ENCODE results near the gene NR1D2. TPM values are rescaled to one million over a fixed set of nuclear protein-coding genes. Genes with fewer than 3 reads are reported as not detected.

The NR1D2 gene
- total and polyA plus RNA-seq, 2 of the 13 experiments (the other 11 are each of a cell fraction or from before 2014, with no cell fraction given), result 5.3 to 8.1 TPM

DNA sequence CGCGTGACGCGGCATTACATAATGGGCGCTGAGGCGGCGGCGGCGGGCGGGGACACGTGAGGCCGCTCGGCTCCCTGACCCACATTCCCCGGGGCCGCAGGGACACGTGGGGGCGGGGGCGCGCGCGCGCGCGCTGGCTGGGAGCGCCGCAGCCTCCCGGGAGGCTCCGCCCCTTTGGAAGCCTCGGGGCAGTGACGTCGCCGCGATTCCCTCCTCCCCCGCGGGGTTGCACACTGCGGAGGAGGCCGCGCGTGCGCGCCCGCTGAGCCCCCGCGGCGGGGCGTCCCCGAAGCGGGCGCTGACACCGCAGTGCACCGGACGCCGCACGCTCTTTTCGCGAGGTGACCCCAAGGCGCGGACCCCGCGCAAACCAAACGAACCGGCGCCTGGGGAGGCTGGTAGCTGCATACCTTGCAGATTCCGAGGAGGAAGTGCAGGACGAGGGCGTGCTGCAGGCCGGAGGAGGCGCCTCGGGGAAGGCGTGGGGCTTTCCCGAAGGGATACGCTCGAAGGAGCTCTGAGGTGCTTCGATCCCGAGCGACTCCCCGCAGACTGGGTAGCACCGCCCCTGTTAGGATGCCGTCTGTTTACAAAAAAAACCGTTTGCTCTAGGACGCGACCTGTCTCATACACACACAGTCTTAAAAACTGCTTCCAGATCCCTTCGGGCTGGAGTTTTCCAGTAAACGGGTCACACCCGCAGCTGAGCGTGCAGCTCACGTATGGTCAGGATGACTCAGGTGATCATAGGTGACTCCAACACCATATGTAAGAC is 1.0 kb downstream of the NR1D2 start (continued):
- TF ChIP-seq HNF4A (CRISPR knock-in tag; IDR thresholded peaks at IDR 0.05) (no peak), ELF4 (CRISPR knock-in tag; IDR thresholded peaks at IDR 0.05; ENCODE audit: borderline replicate concordance) (peak; percentile 44; the same call in 1 of the 2 replicates), MEIS2 (CRISPR knock-in tag; IDR thresholded peaks at IDR 0.05) (peak; percentile 82; the same call in 1 of the 2 replicates), ZNF20 (CRISPR knock-in tag; IDR thresholded peaks at IDR 0.05) (0 out of 2 replicates have a peak, but pooled peaks have one; percentile 19), FLYWCH1 (CRISPR knock-in tag; IDR thresholded peaks at IDR 0.05) (peak; percentile 73; the same call in 1 of the 2 replicates), TEAD3 (CRISPR knock-in tag; optimal IDR thresholded peaks at IDR 0.05; ENCODE audit: borderline replicate concordance) (peak; percentile 84), ZEB1 (IDR thresholded peaks at IDR 0.05; ENCODE audit: insufficient replicate concordance, low read depth) (peak; percentile 48), ARID2 (CRISPR knock-in tag; IDR thresholded peaks at IDR 0.05; ENCODE audit: borderline replicate concordance) (peak; percentile 93), ZNF234 (CRISPR knock-in tag; conservative IDR thresholded peaks at IDR 0.05) (peak; percentile 76; the same call in 1 of the 2 replicates), ZNF264 (CRISPR knock-in tag; IDR thresholded peaks at IDR 0.05) (0 out of 2 replicates have a peak, but pooled peaks have one; percentile 19)
- TF ChIP-seq, protein P1, sequence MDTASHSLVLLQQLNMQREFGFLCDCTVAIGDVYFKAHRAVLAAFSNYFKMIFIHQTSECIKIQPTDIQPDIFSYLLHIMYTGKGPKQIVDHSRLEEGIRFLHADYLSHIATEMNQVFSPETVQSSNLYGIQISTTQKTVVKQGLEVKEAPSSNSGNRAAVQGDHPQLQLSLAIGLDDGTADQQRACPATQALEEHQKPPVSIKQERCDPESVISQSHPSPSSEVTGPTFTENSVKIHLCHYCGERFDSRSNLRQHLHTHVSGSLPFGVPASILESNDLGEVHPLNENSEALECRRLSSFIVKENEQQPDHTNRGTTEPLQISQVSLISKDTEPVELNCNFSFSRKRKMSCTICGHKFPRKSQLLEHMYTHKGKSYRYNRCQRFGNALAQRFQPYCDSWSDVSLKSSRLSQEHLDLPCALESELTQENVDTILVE (CRISPR knock-in tag; IDR thresholded peaks at IDR 0.05), result no peak; the same call in 1 of the 2 replicates
- TF ChIP-seq, protein P2, sequence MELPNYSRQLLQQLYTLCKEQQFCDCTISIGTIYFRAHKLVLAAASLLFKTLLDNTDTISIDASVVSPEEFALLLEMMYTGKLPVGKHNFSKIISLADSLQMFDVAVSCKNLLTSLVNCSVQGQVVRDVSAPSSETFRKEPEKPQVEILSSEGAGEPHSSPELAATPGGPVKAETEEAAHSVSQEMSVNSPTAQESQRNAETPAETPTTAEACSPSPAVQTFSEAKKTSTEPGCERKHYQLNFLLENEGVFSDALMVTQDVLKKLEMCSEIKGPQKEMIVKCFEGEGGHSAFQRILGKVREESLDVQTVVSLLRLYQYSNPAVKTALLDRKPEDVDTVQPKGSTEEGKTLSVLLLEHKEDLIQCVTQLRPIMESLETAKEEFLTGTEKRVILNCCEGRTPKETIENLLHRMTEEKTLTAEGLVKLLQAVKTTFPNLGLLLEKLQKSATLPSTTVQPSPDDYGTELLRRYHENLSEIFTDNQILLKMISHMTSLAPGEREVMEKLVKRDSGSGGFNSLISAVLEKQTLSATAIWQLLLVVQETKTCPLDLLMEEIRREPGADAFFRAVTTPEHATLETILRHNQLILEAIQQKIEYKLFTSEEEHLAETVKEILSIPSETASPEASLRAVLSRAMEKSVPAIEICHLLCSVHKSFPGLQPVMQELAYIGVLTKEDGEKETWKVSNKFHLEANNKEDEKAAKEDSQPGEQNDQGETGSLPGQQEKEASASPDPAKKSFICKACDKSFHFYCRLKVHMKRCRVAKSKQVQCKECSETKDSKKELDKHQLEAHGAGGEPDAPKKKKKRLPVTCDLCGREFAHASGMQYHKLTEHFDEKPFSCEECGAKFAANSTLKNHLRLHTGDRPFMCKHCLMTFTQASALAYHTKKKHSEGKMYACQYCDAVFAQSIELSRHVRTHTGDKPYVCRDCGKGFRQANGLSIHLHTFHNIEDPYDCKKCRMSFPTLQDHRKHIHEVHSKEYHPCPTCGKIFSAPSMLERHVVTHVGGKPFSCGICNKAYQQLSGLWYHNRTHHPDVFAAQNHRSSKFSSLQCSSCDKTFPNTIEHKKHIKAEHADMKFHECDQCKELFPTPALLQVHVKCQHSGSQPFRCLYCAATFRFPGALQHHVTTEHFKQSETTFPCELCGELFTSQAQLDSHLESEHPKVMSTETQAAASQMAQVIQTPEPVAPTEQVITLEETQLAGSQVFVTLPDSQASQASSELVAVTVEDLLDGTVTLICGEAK (IDR thresholded peaks at IDR 0.05), result no peak
- TF ChIP-seq, protein P2 (CRISPR knock-in tag; IDR thresholded peaks at IDR 0.05), result peak; percentile 80
- TF ChIP-seq, protein P3, sequence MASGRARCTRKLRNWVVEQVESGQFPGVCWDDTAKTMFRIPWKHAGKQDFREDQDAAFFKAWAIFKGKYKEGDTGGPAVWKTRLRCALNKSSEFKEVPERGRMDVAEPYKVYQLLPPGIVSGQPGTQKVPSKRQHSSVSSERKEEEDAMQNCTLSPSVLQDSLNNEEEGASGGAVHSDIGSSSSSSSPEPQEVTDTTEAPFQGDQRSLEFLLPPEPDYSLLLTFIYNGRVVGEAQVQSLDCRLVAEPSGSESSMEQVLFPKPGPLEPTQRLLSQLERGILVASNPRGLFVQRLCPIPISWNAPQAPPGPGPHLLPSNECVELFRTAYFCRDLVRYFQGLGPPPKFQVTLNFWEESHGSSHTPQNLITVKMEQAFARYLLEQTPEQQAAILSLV (CRISPR knock-in tag; IDR thresholded peaks at IDR 0.05; ENCODE audit: borderline replicate concordance), result 0 out of 2 replicates have a peak, but pooled peaks have one; percentile 72
- TF ChIP-seq, protein P4, sequence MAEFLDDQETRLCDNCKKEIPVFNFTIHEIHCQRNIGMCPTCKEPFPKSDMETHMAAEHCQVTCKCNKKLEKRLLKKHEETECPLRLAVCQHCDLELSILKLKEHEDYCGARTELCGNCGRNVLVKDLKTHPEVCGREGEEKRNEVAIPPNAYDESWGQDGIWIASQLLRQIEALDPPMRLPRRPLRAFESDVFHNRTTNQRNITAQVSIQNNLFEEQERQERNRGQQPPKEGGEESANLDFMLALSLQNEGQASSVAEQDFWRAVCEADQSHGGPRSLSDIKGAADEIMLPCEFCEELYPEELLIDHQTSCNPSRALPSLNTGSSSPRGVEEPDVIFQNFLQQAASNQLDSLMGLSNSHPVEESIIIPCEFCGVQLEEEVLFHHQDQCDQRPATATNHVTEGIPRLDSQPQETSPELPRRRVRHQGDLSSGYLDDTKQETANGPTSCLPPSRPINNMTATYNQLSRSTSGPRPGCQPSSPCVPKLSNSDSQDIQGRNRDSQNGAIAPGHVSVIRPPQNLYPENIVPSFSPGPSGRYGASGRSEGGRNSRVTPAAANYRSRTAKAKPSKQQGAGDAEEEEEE (CRISPR knock-in tag; IDR thresholded peaks at IDR 0.05; ENCODE audit: borderline replicate concordance), result no peak

Data from HepG2 (cell line).